H1 (cell line): ENCODE data around the gene UHRF2. TPM values are rescaled to one million over a fixed set of nuclear protein-coding genes. Genes with fewer than 3 reads are reported as not detected.

Experiments
- CTCF ChIA-PET: fragments of 300-600 bp; sonication (Branson Sonifier 250); formaldehyde crosslinking; loops from one replicate; lab custom pipeline; 2021; ENCODE audit not compliant: partially characterized antibody; lab: Charles Lee
- POLR2A ChIA-PET: fragments of 300-600 bp; sonication (Branson Sonifier 250); formaldehyde crosslinking; loops from one replicate; lab custom pipeline; 2021; ENCODE audit warnings: inconsistent platforms; ENCODE audit not compliant: partially characterized antibody; lab: Charles Lee
- DNase-seq, 2 experiments: peaks; one replicate each; pipeline versions ENCODE4 v3.0.0 to v3.0.0-alpha.2; 2010 to 2022; ENCODE audit warnings: low spot score in 2 of 2, low read depth in 1 of 2, mixed read lengths in 1 of 2
- FAIRE-seq: peaks from 2 replicates; lab custom pipeline; 2011; peaks lifted over from hg19 to GRCh38; lab: Jason Lieb, UNC
- H2AFZ ChIP-seq: 2 replicates; pipeline ENCODE4 v1.8.1; 2012; ENCODE audit warnings: low read length, inconsistent platforms
- H2AK5ac ChIP-seq: 2 replicates; pipeline ENCODE4 v1.6.1; 2013; ENCODE audit warnings: low read depth, low read length
- H2BK120ac ChIP-seq: replicated peaks from 2 replicates; pipeline ENCODE3; 2013; ENCODE audit warnings: low read depth, low read length, inconsistent platforms
- H2BK12ac ChIP-seq: 2 replicates; pipeline ENCODE4 v1.6.1; 2013; ENCODE audit warnings: low read depth, low read length
- H2BK15ac ChIP-seq: 2 replicates; pipeline ENCODE4 v1.6.1; 2013; ENCODE audit warnings: low read length
- H2BK20ac ChIP-seq: 2 replicates; pipeline ENCODE4 v1.6.1; 2013; ENCODE audit warnings: low read length
- H2BK5ac ChIP-seq: 2 replicates; pipeline ENCODE4 v1.6.1; 2013; ENCODE audit warnings: low read depth, low read length
- H3K14ac ChIP-seq: 2 replicates; pipeline ENCODE4 v1.6.1; 2013; ENCODE audit warnings: inconsistent platforms; ENCODE audit not compliant: insufficient read length
- H3K18ac ChIP-seq: 2 replicates; pipeline ENCODE4 v1.6.1; 2013; ENCODE audit warnings: low read length; ENCODE audit errors: extremely low read depth
- H3K23ac ChIP-seq: 2 replicates; pipeline ENCODE4 v1.6.1; 2013; ENCODE audit warnings: inconsistent platforms; ENCODE audit not compliant: insufficient read length
- H3K23me2 ChIP-seq: 2 replicates; pipeline ENCODE4 v1.6.1; 2013; ENCODE audit warnings: low read depth, low read length
- H3K27ac ChIP-seq: 2 replicates; pipeline ENCODE4 v1.6.1; 2011; ENCODE audit warnings: low read depth, low read length, inconsistent platforms
- H3K27me3 ChIP-seq, 4 experiments: replicated peaks in 1 of 4; 1 replicate in 1 of 4; 2 replicates in 3 of 4; pipeline versions ENCODE4 v1.6.1 to v1.8.1; 2011 to 2013; ENCODE audit warnings: low read length in 3 of 4, mild to moderate bottlenecking in 3 of 4, inconsistent platforms in 2 of 4, mixed read lengths in 2 of 4, moderate library complexity in 1 of 4; ENCODE audit not compliant: control insufficient read depth in 3 of 4, insufficient read depth in 3 of 4; ENCODE audit errors: extremely low read depth in 1 of 4
- H3K36me3 ChIP-seq, 4 experiments: 2 replicates each; pipeline versions ENCODE4 v1.6.1 to v1.8.1; 2011 to 2013; ENCODE audit warnings: mild to moderate bottlenecking in 4 of 4, low read length in 3 of 4, moderate library complexity in 2 of 4, control low read depth in 1 of 4, inconsistent platforms in 1 of 4; ENCODE audit not compliant: insufficient read depth in 4 of 4, control insufficient read depth in 2 of 4
- H3K4ac ChIP-seq: replicated peaks from 2 replicates; pipeline ENCODE3; 2013; ENCODE audit warnings: low read length, low read depth, mixed read lengths, inconsistent platforms; ENCODE audit not compliant: insufficient read length
- H3K4me1 ChIP-seq, 4 experiments: replicated peaks in 1 of 4; 1 replicate in 1 of 4; 2 replicates in 3 of 4; pipeline versions ENCODE4 v1.6.1 to v1.8.1; 2011 to 2013; ENCODE audit warnings: low read length in 3 of 4, inconsistent platforms in 2 of 4, mixed read lengths in 1 of 4; ENCODE audit not compliant: insufficient read depth in 4 of 4, control insufficient read depth in 3 of 4
- H3K4me2 ChIP-seq, 2 experiments: 2 replicates each; pipeline versions ENCODE4 v1.6.1 to v1.8.1; 2011 to 2013; ENCODE audit warnings: low read depth in 2 of 2, low read length in 2 of 2, control low read depth in 1 of 2, inconsistent platforms in 1 of 2, mild to moderate bottlenecking in 1 of 2; ENCODE audit not compliant: insufficient read depth in 1 of 2
- H3K4me3 ChIP-seq, 4 experiments: fragments of 200-600, 300-600 bp in 1 of 4; sonication (generic), shearing (Covaris generic), sonication (Bioruptor Twin) in 1 of 4; 2 replicates each; pipeline versions ENCODE4 v1.5.1 to v1.8.1; 2011 to 2016; ENCODE audit warnings: low read length in 4 of 4, low read depth in 3 of 4, control low read depth in 2 of 4, inconsistent platforms in 2 of 4, mild to moderate bottlenecking in 2 of 4, mixed read lengths in 1 of 4, moderate library complexity in 1 of 4; ENCODE audit not compliant: insufficient read depth in 2 of 4; ENCODE audit errors: extremely low read depth in 1 of 4
- H3K56ac ChIP-seq: replicated peaks from 2 replicates; pipeline ENCODE3; 2013; ENCODE audit warnings: low read depth, mild to moderate bottlenecking, mixed read lengths, low read length, inconsistent platforms; ENCODE audit not compliant: insufficient read length
- H3K79me1 ChIP-seq: 2 replicates; pipeline ENCODE4 v1.6.1; 2013; ENCODE audit warnings: low read depth, low read length, control low read depth
- H3K79me2 ChIP-seq, 2 experiments: 2 replicates each; pipeline versions ENCODE4 v1.6.1 to v1.8.1; 2012 to 2013; ENCODE audit warnings: low read length in 2 of 2, mild to moderate bottlenecking in 2 of 2, inconsistent platforms in 1 of 2; ENCODE audit not compliant: insufficient read depth in 2 of 2, control insufficient read depth in 1 of 2
- H3K9ac ChIP-seq, 4 experiments: replicated peaks in 1 of 4; 1 replicate in 1 of 4; 2 replicates in 3 of 4; pipeline versions ENCODE4 v1.6.1 to v1.8.1; 2011 to 2013; ENCODE audit warnings: low read depth in 3 of 4, low read length in 3 of 4, control low read depth in 2 of 4, mild to moderate bottlenecking in 2 of 4, moderate library complexity in 2 of 4, inconsistent platforms in 1 of 4; ENCODE audit errors: extremely low read depth in 1 of 4
- H3K9me3 ChIP-seq, 2 experiments: 2 replicates each; pipeline versions ENCODE4 v1.6.1 to v1.8.1; 2012 to 2013; ENCODE audit warnings: mild to moderate bottlenecking in 2 of 2, moderate library complexity in 2 of 2, control low read depth in 1 of 2, inconsistent platforms in 1 of 2, low read depth in 1 of 2, low read length in 1 of 2, mixed read lengths in 1 of 2; ENCODE audit not compliant: insufficient read depth in 2 of 2
- H4K20me1 ChIP-seq, 2 experiments: replicated peaks in 1 of 2; 2 replicates each; pipeline versions ENCODE3 to v1.8.1; 2011 to 2013; ENCODE audit warnings: inconsistent platforms in 2 of 2, low read length in 2 of 2, mild to moderate bottlenecking in 1 of 2; ENCODE audit not compliant: insufficient read depth in 2 of 2, control insufficient read depth in 1 of 2
- H4K5ac ChIP-seq: 2 replicates; pipeline ENCODE4 v1.6.1; 2013; ENCODE audit warnings: low read length, low read depth, mixed read lengths, inconsistent platforms; ENCODE audit not compliant: insufficient read length
- H4K8ac ChIP-seq: 2 replicates; pipeline ENCODE4 v1.8.0; 2013; ENCODE audit warnings: mild to moderate bottlenecking, moderate library complexity, low read length, inconsistent platforms; ENCODE audit not compliant: insufficient read depth; ENCODE audit errors: extremely low read depth
- H4K91ac ChIP-seq: replicated peaks from 2 replicates; pipeline ENCODE3; 2013; ENCODE audit warnings: low read length, mixed read lengths, inconsistent platforms; ENCODE audit not compliant: insufficient read length
- CHD2 ChIP-seq: IDR thresholded peaks from 2 replicates; pipeline ENCODE4 v1.6.1; 2012; ENCODE audit warnings: low read length, improper control_type of control experiment
- FOSL1 ChIP-seq: IDR thresholded peaks from 2 replicates; pipeline ENCODE4 v1.6.1; 2011; ENCODE audit warnings: mild to moderate bottlenecking, low read depth, low read length, moderate library complexity; ENCODE audit not compliant: insufficient read depth
- KDM1A ChIP-seq: fragments of 200-600, 300-600 bp; sonication (generic); IDR thresholded peaks from 2 replicates; pipeline ENCODE4 v1.7.1; 2016; ENCODE audit warnings: mild to moderate bottlenecking, low read length, borderline replicate concordance
- RNF2 ChIP-seq: fragments of 200-900, 300-1000 bp; sonication (generic); IDR thresholded peaks from 2 replicates; pipeline ENCODE4 v1.7.1; 2016; ENCODE audit warnings: borderline replicate concordance, low read depth, mild to moderate bottlenecking, antibody characterized with exemption, low read length; ENCODE audit not compliant: poor library complexity, severe bottlenecking; ENCODE audit errors: missing control alignments
- SP1 ChIP-seq: IDR thresholded peaks from 2 replicates; pipeline ENCODE4 v1.6.1; 2011; ENCODE audit warnings: low read depth, low read length
- SRF ChIP-seq: IDR thresholded peaks from 2 replicates; pipeline ENCODE4 v1.6.1; 2011; ENCODE audit warnings: mild to moderate bottlenecking, low read depth, low read length, moderate library complexity
- SUZ12 ChIP-seq: fragments of 200-600 bp; sonication (generic); IDR thresholded peaks from 2 replicates; pipeline ENCODE4 v1.6.1; 2012; ENCODE audit warnings: mild to moderate bottlenecking, inconsistent platforms, low read length, moderate library complexity, mixed read lengths
- TAF1 ChIP-seq: IDR thresholded peaks from 2 replicates; pipeline ENCODE4 v1.6.1; 2011; ENCODE audit warnings: mild to moderate bottlenecking, low read depth, low read length
- TCF12 ChIP-seq: IDR thresholded peaks from 2 replicates; pipeline ENCODE4 v1.6.1; 2011; ENCODE audit warnings: low read depth, mild to moderate bottlenecking, low read length
- YY1 ChIP-seq: IDR thresholded peaks from 2 replicates; pipeline ENCODE4 v1.6.1; 2011; ENCODE audit warnings: low read depth, mild to moderate bottlenecking, low read length
- WGBS, 2 experiments: shearing (Covaris generic) in 1 of 2; methylation state at CpG; one replicate each; pipeline versions ENCODE4 v1.1.6 to v1.1.7; 2013 to 2015; ENCODE audit warnings: low lambda C conversion rate in 2 of 2, mixed read lengths in 2 of 2, inconsistent platforms in 1 of 2, low coverage in 1 of 2, missing lambda C conversion rate in 1 of 2; ENCODE audit not compliant: insufficient replicate concordance in 2 of 2, insufficient coverage in 1 of 2, insufficient read length in 1 of 2; ENCODE audit errors: extremely low coverage in 1 of 2, missing lambda C conversion rate in 1 of 2; 5-methylcytosine and 5-hydroxymethylcytosine counted together
- polyA plus RNA-seq, 7 experiments: library from polyadenylated mRNA; depleted of rRNA in 3 of 7; stranded (reverse) in 5 of 7; unstranded in 2 of 7; fragments of >200 nt in 5 of 7; fragments of 200-250 nt in 2 of 7; gene quantifications; 1 replicate in 5 of 7; 2 replicates in 1 of 7; 4 replicates in 1 of 7; pipeline versions ENCODE4 v1.2.1 to v1.2.3, GENCODE V29; 2011 to 2013; ENCODE audit warnings: missing spikeins in 2 of 7, mixed read lengths in 2 of 7
- total RNA-seq: library from RNA; stranded (reverse); fragmentation: NEBNext Ultra II Directional; extraction: Animal tissue kit (Norgen Biotek cat#: 25700); gene quantifications from 2 replicates; pipeline ENCODE4 v1.2.1, GENCODE V29; 2021

Gene UHRF2
- total and polyA plus RNA-seq, 2 of the 8 experiments (the other 6 are each of a cell fraction or from before 2014, with no cell fraction given), result 31.8 to 48.0 TPM

- H3K27me3 ChIP-seq, result no peaks in the 10 kb centered on the region
- no peak overlapping the region for H3K4me2 ChIP-seq
- no peak overlapping the region for H2BK12ac ChIP-seq
- ChIA-PET CTCF (no interaction called here), POLR2A (interaction anchor here (2.0 kb wide), 1 partner anchor 30 kb away, joined by 6 read pairs; the partner anchor contains the start of gene UHRF2)
- H4K5ac ChIP-seq, result no peak overlapping the region
- H4K20me1 ChIP-seq, result peaks cover 2 to 11% of the 10 kb centered on the region in 2 experiments
- peaks cover 0 to 95% of the 10 kb centered on the region in 2 experiments; a peak in 3 of 4 replicates for H3K79me2 ChIP-seq
- H4K91ac ChIP-seq, result no peak overlapping the region
- H3K23me2 ChIP-seq, result no peaks in the 10 kb centered on the region
- H3K56ac ChIP-seq, result no peak overlapping the region
- no peak overlapping the region for H3K14ac ChIP-seq
- no peaks in the 10 kb centered on the region for H3K4me1 ChIP-seq
- H3K9ac ChIP-seq, result no peak overlapping the region
- H3K4me3 ChIP-seq, result no peak overlapping the region
- H3K4ac ChIP-seq, result no peak overlapping the region
- no peaks in the 10 kb centered on the region for H3K36me3 ChIP-seq
- H4K8ac ChIP-seq, result no peak overlapping the region
- no peak overlapping the region for H2BK120ac ChIP-seq
- no peak overlapping the region for H3K23ac ChIP-seq
- FAIRE-seq (no peak), DNase-seq (no peak)
- H2AFZ ChIP-seq, result no peak overlapping the region
- WGBS, 2 experiments, result 74% methylated on average over 1 of the region's 1 CpG; no CpG with 5 or more reads in 1 of the 2 experiments
- no peaks in the 10 kb centered on the region for H3K9me3 ChIP-seq
- no peak overlapping the region for H3K27ac ChIP-seq
- peaks cover 5% of the 10 kb centered on the region; the same call in 1 of the 2 replicates for H3K79me1 ChIP-seq
- H2BK15ac ChIP-seq, result no peak overlapping the region
- H3K18ac ChIP-seq, result no peak overlapping the region
- no peak overlapping the region for H2AK5ac ChIP-seq
- H2BK5ac ChIP-seq, result no peak overlapping the region
- no peak overlapping the region for H2BK20ac ChIP-seq
- no peak for TF ChIP-seq YY1
- no peak for TF ChIP-seq SRF
- TF ChIP-seq TCF12, result no peak
- TF ChIP-seq FOSL1, result no peak
- no peak for TF ChIP-seq SP1
- TF ChIP-seq RNF2, result no peak
- TF ChIP-seq CHD2, result no peak
- no peak for TF ChIP-seq KDM1A
- no peak for TF ChIP-seq TAF1
- TF ChIP-seq SUZ12, result no peak
Observed at GRCh38 chr9:6443661-6444060, 30.7 kb downstream of the UHRF2 start.
